ENCODE data around the gene SMYD4.

GRCh38 chr17:1730326-1731193, 99.1 kb downstream of the SMYD4 start:
- no peak for TF ChIP-seq TAF1 (IDR thresholded peaks at IDR 0.05; ENCODE audit: borderline replicate concordance, low read depth, low read length)
- no peak for TF ChIP-seq HSF1 (IDR thresholded peaks at IDR 0.05; ENCODE audit: low read depth, low read length)
- no peak for TF ChIP-seq SIX5 (IDR thresholded peaks at IDR 0.05; ENCODE audit: low read depth, low read length, severe bottlenecking)
- TF ChIP-seq MAX (IDR thresholded peaks at IDR 0.05; ENCODE audit: low read depth, low read length) = no peak

Data from GM12878 (cell line).